Gastroesophageal sphincter (tissue), 3 donors: ENCODE measurements around the gene LATS2.

ENCODE experiments used
- CTCF ChIP-seq, 4 experiments: fragments of 200-600 bp in 2 of 4; fragments of 450-650 bp in 2 of 4; sonication (generic) in 1 of 4; IDR thresholded peaks; one replicate each; pipeline ENCODE4 v1.5.1; 2017 to 2019; ENCODE audit warnings: antibody characterized with exemption in 4 of 4, mild to moderate bottlenecking in 2 of 4, moderate library complexity in 2 of 4
- EP300 ChIP-seq: sonication (generic); formaldehyde crosslinking; IDR thresholded peaks from one replicate; pipeline ENCODE4 v1.6.1; 2017; ENCODE audit warnings: antibody characterized with exemption, mild to moderate bottlenecking
- POLR2A ChIP-seq, 2 donors: fragments of 450-650 bp; IDR thresholded peaks; one replicate each; pipeline ENCODE4 v1.6.1; 2017; ENCODE audit warnings: antibody characterized with exemption in 2 of 2, mild to moderate bottlenecking in 2 of 2, moderate library complexity in 1 of 2
- POLR2AphosphoS5 ChIP-seq: sonication (generic); formaldehyde crosslinking; IDR thresholded peaks from one replicate; pipeline ENCODE4 v1.6.1; 2017; ENCODE audit warnings: antibody characterized with exemption

- TF ChIP-seq CTCF (IDR thresholded peaks at IDR 0.05) (no peak), POLR2A (IDR thresholded peaks at IDR 0.05) (no peak), EP300 (no peak), POLR2AphosphoS5 (no peak)
These were observed 13.2 kb upstream of the LATS2 start for GRCh38 chr13:21074546-21074945.
